ENCODE data around the gene HOXB7.
A peak's percentile ranks its signal among the peaks of the same experiment; 100 is the strongest.

Gene HOXB7

DNA sequence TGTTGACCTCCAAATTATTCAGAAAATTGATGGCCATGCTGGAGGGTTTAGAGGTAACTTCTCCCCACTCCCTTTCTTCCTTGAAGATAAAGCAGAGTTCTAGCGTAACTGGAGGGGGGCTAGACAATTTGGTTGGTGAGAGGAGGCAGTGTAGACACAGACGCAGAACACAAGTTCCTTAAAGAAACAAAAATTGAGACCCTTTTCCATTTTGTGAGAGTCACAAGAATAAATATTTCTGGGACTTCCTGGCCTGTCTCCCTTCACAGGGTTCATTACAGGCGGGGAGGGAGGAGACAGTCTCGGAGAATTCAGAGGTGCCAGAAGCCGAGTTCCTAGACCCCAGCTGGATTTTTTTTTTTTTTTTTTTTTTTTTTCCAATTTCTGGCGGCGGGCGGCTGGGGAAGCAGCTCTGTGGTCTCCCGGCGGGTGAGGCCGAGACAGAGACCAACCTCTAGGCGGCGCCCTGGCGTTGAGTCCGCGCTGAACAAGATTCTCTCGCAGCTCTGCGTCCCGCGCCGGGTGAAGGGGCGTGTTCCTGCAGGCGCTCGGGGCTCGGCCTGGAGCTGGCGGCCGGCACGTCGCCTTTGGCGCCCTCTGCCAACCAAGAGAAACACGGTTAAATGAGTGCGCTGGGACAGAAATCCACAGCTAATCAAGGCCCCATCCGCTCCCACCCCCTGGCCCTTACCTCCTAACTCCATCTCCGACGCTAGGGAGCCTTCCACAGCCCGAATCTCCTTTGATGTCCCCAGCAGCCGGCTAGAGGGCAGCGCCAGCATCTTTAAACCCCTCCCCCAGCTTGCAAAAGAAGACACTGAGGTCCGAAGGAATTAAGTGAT lies 25.6 kb upstream of the HOXB7 start:
- DNase-seq = peak; percentile 55

DNA sequence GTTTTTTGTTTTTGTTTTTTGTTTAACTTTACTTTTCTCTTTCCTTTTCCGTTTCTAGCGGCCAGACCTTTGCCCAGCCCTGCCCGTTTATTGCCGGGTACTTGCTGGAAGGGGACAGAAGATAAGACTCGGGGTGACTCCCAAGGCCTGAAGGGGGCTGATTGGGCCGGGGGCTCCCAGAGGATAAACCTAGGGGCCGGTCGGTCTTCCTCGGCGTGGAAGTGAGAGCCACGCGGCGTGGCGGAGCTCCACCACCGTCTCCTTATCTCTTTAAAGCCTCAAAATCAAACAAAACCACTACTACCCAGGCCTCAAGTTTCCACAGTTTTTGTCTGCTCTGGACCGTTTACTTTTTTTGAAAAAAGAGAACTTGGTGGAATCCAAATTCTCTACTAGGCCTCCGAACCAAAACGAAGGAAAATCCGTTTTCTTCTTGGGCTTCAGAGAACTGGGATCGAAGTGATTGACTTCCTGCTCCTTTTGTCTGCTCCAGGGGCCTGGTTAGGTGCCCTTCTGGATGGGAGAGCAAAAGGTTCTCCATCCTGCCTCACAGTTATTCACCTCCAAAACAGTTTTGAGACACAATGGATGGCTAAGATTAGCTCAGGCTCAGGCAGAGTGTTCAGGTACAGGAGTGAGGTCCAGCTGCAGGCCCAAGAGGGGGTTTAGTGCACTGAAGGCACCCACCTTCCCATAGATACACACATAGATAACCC lies 23.8 kb upstream of the HOXB7 start:
- no peak for DNase-seq

DNA sequence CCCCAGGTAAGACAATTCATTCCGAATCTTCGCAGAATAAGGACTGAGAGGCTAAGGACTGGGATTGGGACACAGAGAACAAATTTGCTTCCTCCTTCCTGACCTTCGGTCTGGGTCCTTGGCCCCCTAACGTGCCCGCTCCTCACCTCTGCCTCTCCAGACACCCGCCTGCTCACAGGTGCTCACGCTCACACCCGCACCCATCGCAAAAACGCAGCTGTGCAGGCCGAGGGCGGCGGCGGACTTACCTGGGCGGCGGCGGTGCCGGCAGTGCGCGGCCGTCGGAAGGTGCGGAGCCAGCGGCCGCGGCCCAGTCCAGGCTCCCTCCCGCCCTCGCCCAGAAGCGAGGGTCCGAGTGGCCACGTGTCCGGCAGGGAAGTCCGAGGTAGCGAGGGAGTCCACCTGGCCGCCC lies 22.5 kb upstream of the HOXB7 start:
- DNase-seq = no peak

DNA sequence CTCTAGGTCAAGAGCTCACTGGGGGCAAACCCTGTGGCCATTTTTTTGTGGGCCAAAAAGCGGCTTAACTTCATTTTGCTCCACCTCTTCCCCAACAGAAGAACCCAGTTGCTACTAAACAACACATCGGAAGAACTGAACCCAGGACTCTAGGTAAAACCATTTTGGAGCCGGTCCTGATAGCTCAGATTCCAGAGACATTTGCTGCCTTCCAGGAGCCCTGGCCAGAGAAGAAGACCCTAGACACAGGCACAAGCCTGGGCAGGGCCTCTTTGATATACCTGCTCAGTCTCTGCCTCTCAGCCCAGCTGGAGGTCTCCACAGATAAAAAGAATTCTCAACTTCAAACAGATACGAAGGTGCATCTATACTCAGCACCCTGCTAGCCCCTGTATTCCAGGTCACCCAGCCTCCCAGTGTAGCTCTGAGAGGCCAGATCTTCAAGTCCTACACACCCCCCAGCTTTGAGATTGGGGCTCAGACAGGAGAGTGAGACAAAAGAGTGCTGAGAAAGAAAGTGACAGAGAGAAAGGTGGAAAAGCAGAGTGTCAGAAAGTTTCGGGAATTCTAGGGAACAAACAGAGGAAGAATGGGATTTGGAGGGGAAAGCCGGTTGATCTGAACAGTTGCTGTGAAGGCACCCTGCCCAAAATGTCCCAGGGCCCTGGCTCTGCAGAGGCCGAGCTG lies 21.9 kb upstream of the HOXB7 start:
- DNase-seq = no peak

DNA sequence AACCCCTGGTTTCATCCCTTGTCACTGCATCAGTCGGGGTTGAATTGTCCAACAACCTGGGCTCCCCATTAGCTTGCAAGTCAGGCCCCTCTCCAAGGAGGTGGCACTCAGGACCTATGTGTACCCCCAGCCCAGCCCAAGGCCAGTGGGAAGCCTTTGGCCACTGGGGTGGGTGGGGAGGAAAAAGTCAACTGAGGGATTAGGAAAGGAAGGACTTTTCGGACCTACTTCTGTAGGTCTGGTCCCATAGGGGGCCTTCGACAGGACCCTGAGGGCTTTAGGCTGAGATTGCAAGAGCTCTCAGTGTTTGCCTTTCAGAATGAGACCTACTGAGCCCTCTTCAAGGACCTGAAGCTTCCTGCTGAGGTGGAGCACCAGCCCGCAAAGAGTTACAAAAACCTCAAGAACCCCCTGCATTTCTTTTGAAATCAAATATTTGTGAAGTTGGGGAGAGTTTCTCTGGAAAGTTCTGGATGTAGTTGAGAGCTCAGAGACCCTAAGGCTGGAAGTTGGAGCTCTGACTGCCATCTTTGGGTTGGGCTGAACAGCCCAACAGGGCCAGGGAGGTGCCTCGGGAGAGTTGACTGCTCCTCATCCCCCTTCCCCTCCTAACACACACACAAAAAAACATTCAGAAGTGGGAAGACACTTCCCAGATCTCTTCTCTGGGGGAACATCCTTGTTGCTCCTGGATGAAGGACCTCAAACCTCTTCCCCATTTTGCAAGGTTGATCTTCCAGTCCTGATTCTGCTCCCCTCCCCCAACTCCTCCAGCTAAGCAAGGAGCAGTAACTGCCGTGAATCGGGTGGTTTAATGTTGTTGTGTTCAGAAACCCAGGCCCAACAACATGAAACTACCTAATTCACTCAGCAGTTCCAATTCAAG lies 21.1 kb upstream of the HOXB7 start:
- DNase-seq = no peak

DNA sequence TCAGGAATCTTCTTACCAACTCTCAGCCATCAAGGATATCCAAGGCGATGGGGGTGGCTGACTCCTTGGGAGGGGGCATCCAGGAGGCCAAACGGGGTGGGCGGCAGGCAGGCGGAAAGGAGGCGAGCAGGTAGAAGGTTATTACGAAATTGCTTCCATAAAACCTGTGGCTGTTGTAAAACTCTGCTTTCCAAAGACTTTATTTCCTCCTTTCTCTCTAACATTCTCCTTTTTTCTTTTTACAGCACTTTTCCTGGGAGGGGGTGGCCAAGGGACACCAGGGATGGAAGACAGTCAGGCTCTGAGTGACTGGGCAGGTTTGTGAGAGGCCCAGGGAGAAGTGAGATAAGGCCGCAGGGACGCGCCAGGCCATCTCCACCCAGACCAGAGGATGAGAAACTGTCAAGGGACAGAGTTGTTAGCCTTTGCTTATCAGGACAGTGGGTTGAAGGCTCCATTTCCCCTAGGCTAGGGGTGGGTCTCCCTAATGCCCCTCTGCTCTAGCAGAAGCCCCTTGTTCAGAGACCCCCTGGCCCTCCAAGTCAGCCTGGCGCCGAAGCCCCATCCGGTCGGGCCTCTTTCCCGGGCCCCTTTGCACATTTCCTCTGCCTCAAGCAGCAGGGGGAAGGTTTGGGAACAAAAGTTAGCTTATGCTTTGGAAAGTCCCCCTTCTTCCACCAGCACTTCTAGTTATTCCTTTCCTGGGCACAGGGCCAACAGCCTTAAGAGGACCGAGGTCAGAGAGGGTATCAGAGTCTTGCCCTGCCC lies 20.3 kb upstream of the HOXB7 start:
- no peak for DNase-seq

DNA sequence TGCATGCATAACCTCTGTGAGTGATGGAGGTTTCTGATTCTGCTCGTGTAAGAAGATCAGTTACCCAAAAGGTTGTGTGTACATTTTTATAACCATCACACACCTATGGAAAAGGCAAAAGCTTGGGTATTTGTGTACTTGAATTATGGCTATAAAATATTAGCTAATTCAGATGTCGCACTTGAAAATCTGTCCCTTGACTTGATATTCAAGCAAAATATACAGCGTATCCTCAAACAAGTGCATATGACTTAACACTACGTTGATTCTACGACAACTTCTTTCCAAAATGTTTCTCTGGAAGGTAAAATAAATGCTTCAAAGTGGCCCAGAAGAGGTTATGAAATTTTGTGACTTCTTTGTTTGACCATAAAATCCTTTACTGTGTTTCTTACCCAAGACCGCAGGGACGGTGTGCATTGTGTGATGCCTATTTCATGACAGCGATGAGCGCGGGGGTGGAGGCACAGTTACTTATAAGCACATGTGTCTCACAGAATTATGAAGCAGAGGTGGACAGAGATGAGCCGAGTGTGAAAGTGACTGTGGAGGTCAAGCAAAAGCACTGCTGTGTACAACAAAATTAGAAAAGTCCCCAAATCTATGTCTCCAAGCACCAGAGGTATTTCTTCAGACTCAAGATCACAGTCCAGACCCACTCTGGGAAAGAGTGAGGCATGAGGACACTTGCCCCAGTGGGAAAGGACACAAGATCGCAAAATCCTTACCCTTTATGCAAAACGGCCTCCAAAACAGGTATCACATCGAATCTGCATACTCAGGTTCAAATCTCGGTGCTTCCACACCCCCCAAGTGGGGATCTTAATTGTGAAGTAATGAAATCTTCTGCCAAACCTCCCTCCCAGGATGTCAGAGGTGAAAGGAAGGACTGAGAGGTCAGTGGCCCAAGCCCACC lies 19.4 kb upstream of the HOXB7 start:
- DNase-seq = no peak

DNA sequence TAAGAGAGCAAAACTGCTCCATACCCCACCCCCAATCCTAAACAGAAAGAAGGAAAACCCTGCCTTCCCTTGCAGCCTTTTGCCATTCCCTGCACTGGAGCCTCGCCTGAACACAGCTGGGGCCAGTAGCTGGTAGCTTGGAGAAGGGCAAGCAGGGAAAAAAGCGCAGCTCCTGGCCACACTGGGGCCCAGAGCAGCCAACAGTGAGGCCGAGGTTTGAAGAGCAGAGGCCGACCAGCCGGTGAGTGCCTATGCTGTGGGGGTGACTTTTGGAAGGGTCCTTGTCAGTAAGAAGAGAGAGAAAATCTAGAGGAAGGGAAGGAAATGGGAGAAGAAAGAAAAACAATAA lies 18.6 kb upstream of the HOXB7 start:
- DNase-seq = no peak

DNA sequence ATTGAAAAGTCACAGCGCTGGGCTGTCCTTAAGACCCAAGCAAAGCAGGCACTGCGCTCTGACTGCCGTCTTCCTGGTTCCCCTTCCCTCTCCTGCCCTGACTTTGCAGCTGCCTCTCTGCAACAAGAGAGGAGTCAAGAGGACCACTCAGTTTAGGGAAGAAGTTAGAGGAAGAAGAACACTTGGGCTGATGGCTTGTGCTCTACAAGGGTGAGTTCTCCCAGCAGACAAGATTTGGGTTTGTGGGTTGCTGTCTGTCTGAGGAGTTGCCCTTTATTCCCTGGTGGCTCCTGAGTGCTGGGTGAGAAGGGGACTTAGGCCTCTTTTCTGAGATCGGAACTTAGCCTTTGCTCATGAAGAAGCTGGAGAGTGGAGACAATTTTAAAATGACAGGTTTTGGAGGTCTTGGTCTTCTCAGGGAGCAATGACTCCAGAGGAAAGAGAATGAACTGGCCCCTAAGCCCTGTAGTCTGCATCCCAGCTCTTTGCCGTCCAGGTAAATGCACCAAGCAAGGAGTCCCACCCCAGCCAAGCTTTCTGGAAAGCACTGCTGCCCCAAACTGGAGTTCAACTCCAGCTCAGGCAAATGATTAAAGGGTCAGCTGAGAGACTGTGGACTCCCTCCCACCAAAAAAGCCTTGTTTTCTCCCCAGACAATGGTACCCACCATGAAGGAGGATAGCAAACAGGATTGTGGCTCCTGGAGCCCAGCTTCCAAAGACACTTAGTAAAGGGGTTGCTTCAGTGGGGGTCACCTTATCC lies 18.0 kb upstream of the HOXB7 start:
- DNase-seq = no peak

DNA sequence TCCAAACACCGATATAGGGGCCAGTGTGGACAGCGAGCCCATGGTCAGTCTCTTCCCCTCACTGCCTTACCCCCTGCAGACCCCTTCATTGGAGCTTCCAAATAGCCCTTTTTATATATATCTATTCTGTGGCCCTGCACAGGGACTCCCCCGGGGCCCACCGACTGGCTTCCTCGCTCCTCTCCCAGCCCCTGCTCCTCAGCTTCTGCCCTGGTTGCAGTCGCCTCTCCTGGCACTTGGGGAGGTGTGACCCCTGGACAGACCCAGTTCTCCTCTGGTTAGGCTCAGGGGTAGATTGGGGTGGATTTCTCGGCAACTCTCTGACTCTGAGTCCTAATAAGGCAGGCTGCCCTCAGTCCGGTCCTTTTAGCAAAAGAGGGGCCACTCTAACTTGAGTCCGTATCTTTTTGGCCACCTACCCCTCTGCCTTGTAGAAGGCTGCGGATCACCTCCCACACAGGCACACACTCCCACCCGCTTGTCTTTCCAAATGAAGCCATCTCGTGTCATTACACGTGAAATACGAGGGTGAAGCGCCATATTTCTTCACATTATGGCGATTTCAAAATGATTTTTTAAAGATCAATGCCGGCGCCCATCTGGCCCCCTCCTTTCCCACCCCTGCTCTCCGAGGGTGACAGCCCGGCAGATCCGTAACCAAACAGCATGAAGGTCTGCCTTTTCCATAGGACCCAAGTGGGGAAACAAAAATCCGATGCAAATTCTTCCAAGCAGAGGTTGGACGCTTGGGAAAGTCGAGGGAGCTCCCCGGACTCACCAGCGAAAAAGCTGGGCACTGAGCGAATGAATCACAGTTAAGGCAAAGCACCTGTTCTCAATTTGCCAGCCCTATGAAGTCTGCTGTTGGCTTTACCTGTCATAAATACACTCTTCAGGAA lies 17.1 kb upstream of the HOXB7 start:
- no peak for DNase-seq

DNA sequence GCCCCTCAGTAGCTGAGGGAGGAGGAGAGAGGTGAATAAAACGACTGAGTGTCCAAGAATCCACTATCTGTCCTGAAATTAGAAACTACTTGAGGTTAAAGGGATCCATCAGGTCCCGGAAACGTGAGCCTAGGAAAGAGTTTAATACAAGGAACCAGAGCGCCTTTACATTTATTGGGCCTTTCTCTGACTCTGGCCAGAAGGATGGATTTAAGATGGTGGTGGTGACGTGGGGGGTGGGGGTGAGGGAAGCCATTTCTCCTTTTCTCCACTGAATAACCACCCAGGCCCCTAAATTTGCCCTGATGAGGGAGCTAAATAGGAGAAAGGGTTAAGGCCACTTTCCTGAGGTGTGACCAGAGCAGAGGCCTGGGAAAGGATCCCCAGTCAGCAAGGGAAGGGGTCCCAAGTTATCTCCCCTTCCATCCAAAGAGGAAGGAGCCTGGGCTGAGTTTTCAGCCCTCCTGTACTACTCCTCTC lies 16.3 kb upstream of the HOXB7 start:
- no peak for DNase-seq

DNA sequence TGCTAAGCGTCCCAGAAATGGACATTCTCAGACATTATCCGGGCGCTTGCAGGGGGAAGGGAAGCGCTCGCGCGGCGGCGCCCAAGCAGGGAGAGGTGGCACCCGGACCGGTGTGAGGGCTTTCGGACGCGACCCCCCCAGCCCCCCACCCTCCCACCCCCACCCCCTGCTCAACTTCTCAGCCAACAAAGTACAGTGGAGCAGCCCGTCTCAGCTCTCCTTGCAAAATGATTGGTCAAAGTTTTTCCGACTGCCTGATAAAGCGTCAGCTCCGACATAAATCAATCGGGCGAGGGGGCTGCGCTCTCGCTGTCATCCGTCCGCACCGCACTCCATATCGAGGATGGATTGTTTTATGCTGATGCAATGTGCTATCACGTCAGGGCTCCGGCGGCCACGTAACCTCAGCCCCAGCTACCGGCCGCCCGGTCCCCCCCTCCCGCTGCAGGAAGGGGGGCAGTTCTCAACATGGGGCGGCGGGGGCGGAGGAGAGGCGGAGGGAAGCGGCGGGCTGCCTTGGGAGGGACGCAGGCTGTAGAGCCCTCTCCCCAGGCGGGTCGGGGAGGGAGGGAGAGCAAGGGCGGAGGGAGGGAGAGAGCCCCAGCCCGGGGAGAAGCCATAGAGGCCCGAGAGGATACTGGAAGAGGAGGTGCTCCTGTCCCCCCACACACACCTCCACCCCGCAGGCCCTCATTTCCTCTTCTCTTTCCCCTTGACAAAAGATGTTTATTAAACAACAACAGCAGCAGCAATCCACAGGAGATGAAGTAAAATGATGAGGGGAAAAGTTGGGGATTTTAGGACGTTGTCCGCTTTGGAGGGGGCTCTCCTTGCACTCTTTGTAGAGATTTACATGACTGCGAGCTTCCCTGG lies 15.7 kb upstream of the HOXB7 start, which contains the start of gene HOXB9:
TSS of gene HOXB9 (minus strand) at position 114 of the 873 bp plus-strand sequence. CDS start at position 25, 89 bp downstream.
- no peak for DNase-seq

DNA sequence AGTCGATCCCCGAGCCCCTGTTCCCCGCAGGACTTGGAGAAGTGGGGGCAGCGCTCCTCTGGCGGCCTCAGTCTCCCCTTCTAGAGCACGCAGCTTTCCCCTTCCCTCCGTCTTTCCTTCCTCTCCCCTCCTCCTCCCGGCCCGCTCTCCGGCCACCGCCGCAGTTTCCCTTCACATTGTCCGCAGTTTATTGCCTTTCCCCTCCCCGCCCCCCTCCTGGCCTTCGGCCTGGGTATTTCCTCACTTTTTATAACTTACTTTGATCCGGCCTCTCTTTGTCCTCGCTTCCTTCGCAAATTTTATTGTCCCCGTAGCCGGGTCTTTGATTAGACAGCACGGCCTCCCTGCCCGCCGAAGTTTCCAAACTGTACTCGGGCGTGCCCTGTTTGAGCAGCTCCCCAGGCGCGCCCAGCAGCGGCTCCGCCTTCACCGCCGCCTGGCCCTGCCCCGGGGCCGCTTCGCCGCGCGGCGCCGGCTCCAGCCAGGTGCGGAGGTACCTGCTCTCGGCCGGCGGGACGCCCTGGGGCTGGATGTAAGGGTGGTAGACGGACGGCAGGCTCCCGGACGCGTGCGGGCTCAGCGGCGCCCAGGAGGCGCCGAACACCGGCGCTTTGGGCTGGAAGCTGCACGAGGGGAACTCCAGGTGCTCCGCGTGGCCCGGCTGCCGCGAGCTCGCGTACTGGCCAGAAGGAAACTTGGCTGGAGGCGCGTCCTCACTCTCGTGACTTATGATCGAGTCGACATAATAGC lies 14.9 kb upstream of the HOXB7 start:
- DNase-seq = no peak

DNA sequence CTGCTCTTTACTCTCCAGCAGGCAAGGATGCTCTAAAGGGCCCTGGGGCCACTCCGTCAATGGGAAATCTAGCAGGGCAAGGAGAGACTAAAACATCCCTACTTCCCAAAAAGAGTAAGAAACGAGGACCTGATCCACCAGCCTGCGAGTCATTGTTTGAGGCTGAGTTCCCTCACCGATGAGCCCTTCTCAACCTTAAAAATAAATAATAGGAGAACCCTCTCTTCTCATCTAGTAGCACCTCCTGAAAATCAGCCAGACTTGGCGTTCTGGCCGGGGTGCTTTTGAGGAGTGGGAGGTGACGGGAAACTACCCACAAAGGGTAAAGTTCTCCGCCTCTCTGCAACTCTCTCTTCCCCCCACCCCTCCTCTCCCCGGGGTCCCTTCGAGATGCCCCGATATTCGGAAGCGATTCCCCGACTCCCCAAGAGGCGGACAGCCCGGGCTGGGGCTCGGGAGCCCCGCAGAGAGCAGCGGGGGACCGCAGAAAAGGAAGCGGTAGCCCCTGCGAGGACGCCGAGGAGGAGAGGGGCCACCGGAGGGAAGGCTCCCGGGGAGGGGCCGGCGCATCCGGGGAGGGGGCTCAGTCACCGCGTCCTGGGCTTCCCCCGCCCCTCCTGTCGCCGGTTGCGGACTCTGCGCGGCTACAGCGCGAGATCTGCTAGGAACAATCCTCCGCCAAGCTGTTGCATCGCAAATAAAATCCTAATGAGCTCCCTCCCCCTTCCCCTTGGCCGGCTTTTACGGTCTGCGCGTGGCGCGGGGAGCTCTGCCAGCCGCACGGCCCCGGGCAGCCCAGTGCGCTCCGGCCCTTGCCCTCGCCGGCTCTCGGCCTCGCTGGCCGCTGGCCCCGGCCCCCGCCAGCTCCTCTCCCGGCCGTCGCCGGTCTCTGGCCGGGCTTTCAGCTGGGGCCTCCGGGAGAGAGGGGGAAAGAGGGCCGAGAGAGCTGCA lies 14.0 kb upstream of the HOXB7 start:
- DNase-seq = no peak

DNA sequence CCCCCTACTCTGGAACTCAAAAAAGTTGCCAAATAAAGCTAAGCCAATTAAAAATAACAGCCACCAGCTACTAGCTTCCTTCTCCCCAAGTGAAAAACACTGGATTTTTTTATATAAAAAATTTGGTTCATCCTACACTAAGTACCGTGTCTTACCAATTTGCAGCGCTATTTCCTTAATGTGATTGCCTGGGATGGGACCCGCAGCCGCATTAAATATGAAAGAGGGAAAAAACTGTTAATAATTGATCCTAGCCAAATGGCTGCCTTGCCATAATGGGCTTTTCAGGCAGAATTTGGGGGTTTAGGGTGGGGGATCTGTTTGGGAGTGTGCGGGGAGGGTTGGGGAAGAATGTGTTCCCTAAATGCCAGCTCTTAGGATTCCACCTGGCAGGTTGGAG lies 13.3 kb upstream of the HOXB7 start:
- DNase-seq = no peak

DNA sequence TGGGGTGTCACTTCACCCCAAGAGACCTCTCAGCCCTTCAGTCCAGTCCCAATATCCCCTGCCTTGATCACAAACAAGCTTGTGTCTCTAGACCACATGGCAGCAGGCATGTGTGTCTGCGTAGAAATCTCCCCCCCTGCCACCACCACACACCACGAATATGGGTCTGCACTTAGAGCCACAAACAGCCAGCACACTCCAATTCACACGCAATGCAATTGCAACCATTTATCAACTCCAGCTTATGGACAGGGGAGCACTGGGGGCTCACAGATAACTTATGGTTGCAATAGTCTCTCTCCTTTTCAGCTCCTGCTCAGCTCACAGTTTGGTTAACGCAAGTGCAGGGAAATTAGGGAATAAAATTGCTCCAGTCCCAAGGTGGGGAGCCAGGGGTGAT lies 12.8 kb upstream of the HOXB7 start:
- no peak for DNase-seq

Data from NCI-H2029 treated with DMSO at 0.1 percent for 48 hours (cell line).